HUES48 (cell line): ENCODE results near the gene BLOC1S5.
"Not testable (repeated sequence)": the region's sequence is repeated elsewhere in the genome, so short reads cannot be mapped to it uniquely, and the experiment has no call there.

ENCODE experiments used
- H3K27ac ChIP-seq: one replicate; pipeline ENCODE4 v1.7.0; 2013; ENCODE audit warnings: low read depth, low read length, inconsistent platforms
- H3K27me3 ChIP-seq: 2 replicates; pipeline ENCODE4 v1.6.1; 2013; ENCODE audit warnings: mild to moderate bottlenecking, low read length; ENCODE audit not compliant: control insufficient read depth, insufficient read depth
- H3K36me3 ChIP-seq: 2 replicates; pipeline ENCODE4 v1.6.1; 2013; ENCODE audit warnings: low read length; ENCODE audit not compliant: control insufficient read depth, insufficient read depth
- H3K4me1 ChIP-seq: 2 replicates; pipeline ENCODE4 v1.6.1; 2013; ENCODE audit warnings: mild to moderate bottlenecking, low read length; ENCODE audit not compliant: control insufficient read depth, insufficient read depth
- H3K4me3 ChIP-seq: 2 replicates; pipeline ENCODE4 v1.5.1; 2013; ENCODE audit warnings: mild to moderate bottlenecking, low read depth, low read length
- H3K9ac ChIP-seq: 2 replicates; pipeline ENCODE4 v1.6.1; 2013; ENCODE audit warnings: mild to moderate bottlenecking, low read depth, low read length, moderate library complexity
- H3K9me3 ChIP-seq: 2 replicates; pipeline ENCODE4 v1.6.1; 2013; ENCODE audit warnings: low read length; ENCODE audit not compliant: control insufficient read depth, insufficient read depth

The BLOC1S5 gene

GRCh38 chr6:7993399-7993798, 70.8 kb downstream of the BLOC1S5 start:
- no peak overlapping the region for H3K9ac ChIP-seq
- no peaks in the 10 kb centered on the region for H3K36me3 ChIP-seq
- no peaks in the 10 kb centered on the region for H3K27me3 ChIP-seq
- no peak overlapping the region for H3K27ac ChIP-seq
- no peaks in the 10 kb centered on the region for H3K4me1 ChIP-seq
- H3K9me3 ChIP-seq = no peaks in the 10 kb centered on the region
- H3K4me3 ChIP-seq = no peak overlapping the region

GRCh38 chr6:7992002-7992815, 72.0 kb downstream of the BLOC1S5 start:
- no peaks in the 10 kb centered on the region for H3K9me3 ChIP-seq
- no peaks in the 10 kb centered on the region for H3K4me1 ChIP-seq
- H3K9ac ChIP-seq = no peak overlapping the region
- H3K36me3 ChIP-seq = no peaks in the 10 kb centered on the region
- no peak overlapping the region for H3K4me3 ChIP-seq
- H3K27me3 ChIP-seq = no peaks in the 10 kb centered on the region
- no peak overlapping the region for H3K27ac ChIP-seq

GRCh38 chr6:7991536-7991935, 72.7 kb downstream of the BLOC1S5 start:
- H3K4me3 ChIP-seq = no peak overlapping the region
- no peak overlapping the region for H3K27ac ChIP-seq
- H3K4me1 ChIP-seq = no peaks in the 10 kb centered on the region
- H3K9ac ChIP-seq = no peak overlapping the region
- H3K9me3 ChIP-seq = no peaks in the 10 kb centered on the region
- H3K36me3 ChIP-seq = no peaks in the 10 kb centered on the region
- no peaks in the 10 kb centered on the region for H3K27me3 ChIP-seq

- Histone ChIP-seq H3K36me3 (no peaks in the 10 kb centered on the region), H3K9me3 (no peaks in the 10 kb centered on the region), H3K4me3 (no peak overlapping the region), H3K4me1 (no peaks in the 10 kb centered on the region), H3K27ac (no peak overlapping the region), H3K9ac (no peak overlapping the region), H3K27me3 (no peaks in the 10 kb centered on the region)
Measured at GRCh38 chr6:7986219-7986618, 78.0 kb downstream of the BLOC1S5 start.

GRCh38 chr6:7983967-7984366, 80.2 kb downstream of the BLOC1S5 start:
- H3K36me3 ChIP-seq, H3K27me3 ChIP-seq, H3K9ac ChIP-seq, H3K4me3 ChIP-seq, H3K9me3 ChIP-seq, H3K27ac ChIP-seq, H3K4me1 ChIP-seq: not testable (repeated sequence)

GRCh38 chr6:7979831-7980230, 84.4 kb downstream of the BLOC1S5 start:
- no peak overlapping the region for H3K4me3 ChIP-seq
- no peak overlapping the region for H3K9ac ChIP-seq
- H3K4me1 ChIP-seq = no peaks in the 10 kb centered on the region
- H3K27ac ChIP-seq = no peak overlapping the region
- no peaks in the 10 kb centered on the region for H3K27me3 ChIP-seq
- no peaks in the 10 kb centered on the region for H3K36me3 ChIP-seq
- no peaks in the 10 kb centered on the region for H3K9me3 ChIP-seq

- H3K9ac ChIP-seq = no peak overlapping the region
- no peaks in the 10 kb centered on the region for H3K27me3 ChIP-seq
- no peak overlapping the region for H3K4me3 ChIP-seq
- no peaks in the 10 kb centered on the region for H3K36me3 ChIP-seq
- H3K4me1 ChIP-seq = no peaks in the 10 kb centered on the region
- no peak overlapping the region for H3K27ac ChIP-seq
- H3K9me3 ChIP-seq = no peaks in the 10 kb centered on the region
Measured at GRCh38 chr6:7978736-7979135, 85.5 kb downstream of the BLOC1S5 start.

GRCh38 chr6:7976485-7977056, 87.6 kb downstream of the BLOC1S5 start:
- Histone ChIP-seq H3K9me3 (no peaks in the 10 kb centered on the region), H3K9ac (no peak overlapping the region), H3K36me3 (no peaks in the 10 kb centered on the region), H3K4me1 (no peaks in the 10 kb centered on the region), H3K27me3 (no peaks in the 10 kb centered on the region), H3K4me3 (no peak overlapping the region), H3K27ac (no peak overlapping the region)

GRCh38 chr6:7975764-7976146, 88.4 kb downstream of the BLOC1S5 start:
- Histone ChIP-seq H3K36me3 (no peaks in the 10 kb centered on the region), H3K4me1 (no peaks in the 10 kb centered on the region), H3K27ac (peak overlapping the region; percentile 24), H3K27me3 (no peaks in the 10 kb centered on the region), H3K9ac (no peak overlapping the region), H3K9me3 (no peaks in the 10 kb centered on the region), H3K4me3 (no peak overlapping the region)

GRCh38 chr6:7974938-7975763, 89.0 kb downstream of the BLOC1S5 start:
- peak overlapping the region; percentile 24 for H3K27ac ChIP-seq
- no peaks in the 10 kb centered on the region for H3K36me3 ChIP-seq
- no peak overlapping the region for H3K9ac ChIP-seq
- H3K27me3 ChIP-seq = no peaks in the 10 kb centered on the region
- H3K4me3 ChIP-seq = no peak overlapping the region
- no peaks in the 10 kb centered on the region for H3K9me3 ChIP-seq
- no peaks in the 10 kb centered on the region for H3K4me1 ChIP-seq

GRCh38 chr6:7974565-7974937, 89.6 kb downstream of the BLOC1S5 start:
- no peak overlapping the region for H3K9ac ChIP-seq
- H3K4me3 ChIP-seq = no peak overlapping the region
- H3K27ac ChIP-seq = no peak overlapping the region
- H3K27me3 ChIP-seq = no peaks in the 10 kb centered on the region
- H3K36me3 ChIP-seq = no peaks in the 10 kb centered on the region
- no peaks in the 10 kb centered on the region; the same call in 1 of the 2 replicates for H3K9me3 ChIP-seq
- no peaks in the 10 kb centered on the region for H3K4me1 ChIP-seq
